Sigmoid colon (tissue), 7 donors: ENCODE results near the gene MED20. TPM values are rescaled to one million over a fixed set of nuclear protein-coding genes. Genes with fewer than 3 reads are reported as not detected.
A peak's percentile ranks its signal among the peaks of the same experiment; 100 is the strongest.

Source experiments
- DNase-seq: peaks from one replicate; pipeline ENCODE4 v3.0.0-alpha.2; 2019
- H3K27ac ChIP-seq, 4 donors: fragments of 200-600 bp; sonication (generic); one replicate each; pipeline ENCODE4 v1.5.1; 2016 to 2019; ENCODE audit warnings: mild to moderate bottlenecking in 1 of 4
- H3K27me3 ChIP-seq, 3 donors: fragments of 200-600 bp; sonication (generic); one replicate each; pipeline ENCODE4 v1.5.1; 2019; ENCODE audit warnings: mild to moderate bottlenecking in 1 of 3
- H3K36me3 ChIP-seq, 4 donors: fragments of 200-600 bp; sonication (generic); one replicate each; pipeline ENCODE4 v1.5.1; 2016 to 2019
- H3K4me1 ChIP-seq, 4 donors: fragments of 200-600 bp; sonication (generic); one replicate each; pipeline ENCODE4 v1.5.1; 2017 to 2019
- H3K4me3 ChIP-seq, 4 donors: fragments of 200-600 bp; sonication (generic); one replicate each; pipeline ENCODE4 v1.5.1; 2017 to 2019; ENCODE audit warnings: mild to moderate bottlenecking in 2 of 4, moderate library complexity in 1 of 4
- H3K9me3 ChIP-seq, 4 donors: fragments of 200-600 bp in 3 of 4; sonication (generic) in 3 of 4; one replicate each; pipeline versions ENCODE4 v1.5.1 to v1.6.1; 2013 to 2019
- CTCF ChIP-seq, 4 experiments: fragments of 450-650 bp in 3 of 4; fragments of 200-600 bp in 1 of 4; IDR thresholded peaks; one replicate each; pipeline ENCODE4 v1.5.1; 2016 to 2019; ENCODE audit warnings: antibody characterized with exemption in 4 of 4, mild to moderate bottlenecking in 3 of 4, moderate library complexity in 2 of 4
- EP300 ChIP-seq, 4 donors: sonication (generic); formaldehyde crosslinking; IDR thresholded peaks; one replicate each; pipeline ENCODE4 v1.6.1; 2017; ENCODE audit warnings: antibody characterized with exemption in 4 of 4
- POLR2A ChIP-seq, 2 donors: fragments of 450-650 bp; IDR thresholded peaks; one replicate each; pipeline ENCODE4 v1.6.1; 2016; ENCODE audit warnings: antibody characterized with exemption in 2 of 2, mild to moderate bottlenecking in 2 of 2, moderate library complexity in 2 of 2
- POLR2AphosphoS5 ChIP-seq, 4 donors: sonication (generic); formaldehyde crosslinking; IDR thresholded peaks; one replicate each; pipeline ENCODE4 v1.6.1; 2017; ENCODE audit warnings: antibody characterized with exemption in 4 of 4
- WGBS, 2 donors: extraction: QIAGEN DNeasy Blood & Tissue Kit; methylation state at CpG; one replicate each; pipeline ENCODE4 v1.1.7; 2013; 5-methylcytosine and 5-hydroxymethylcytosine counted together
- intact Hi-C: fragments of 100-400 bp; cut with DNase I; formaldehyde crosslinking; loops from one replicate; pipeline ENCODE4 v1.15.1; 2023
- polyA plus RNA-seq, 3 donors: library from polyadenylated mRNA; stranded (reverse); fragments of 200-250 nt; gene quantifications; one replicate each; pipeline ENCODE4 v1.2.3, GENCODE V29; 2013
- total RNA-seq, 4 donors: library from RNA; depleted of rRNA; stranded (reverse); fragments of >200 nt; gene quantifications; one replicate each; pipeline ENCODE4 v1.1.0, GENCODE V29; 2016
- donor health status: healthy with polysubstance abuse.
- donor health status: Bipolar disorder and iron deficiency.
- donor health status: healthy.

MED20 gene
- total and polyA plus RNA-seq, 7 donors = 7.8 to 15.5 (median 13.6) TPM

DNA sequence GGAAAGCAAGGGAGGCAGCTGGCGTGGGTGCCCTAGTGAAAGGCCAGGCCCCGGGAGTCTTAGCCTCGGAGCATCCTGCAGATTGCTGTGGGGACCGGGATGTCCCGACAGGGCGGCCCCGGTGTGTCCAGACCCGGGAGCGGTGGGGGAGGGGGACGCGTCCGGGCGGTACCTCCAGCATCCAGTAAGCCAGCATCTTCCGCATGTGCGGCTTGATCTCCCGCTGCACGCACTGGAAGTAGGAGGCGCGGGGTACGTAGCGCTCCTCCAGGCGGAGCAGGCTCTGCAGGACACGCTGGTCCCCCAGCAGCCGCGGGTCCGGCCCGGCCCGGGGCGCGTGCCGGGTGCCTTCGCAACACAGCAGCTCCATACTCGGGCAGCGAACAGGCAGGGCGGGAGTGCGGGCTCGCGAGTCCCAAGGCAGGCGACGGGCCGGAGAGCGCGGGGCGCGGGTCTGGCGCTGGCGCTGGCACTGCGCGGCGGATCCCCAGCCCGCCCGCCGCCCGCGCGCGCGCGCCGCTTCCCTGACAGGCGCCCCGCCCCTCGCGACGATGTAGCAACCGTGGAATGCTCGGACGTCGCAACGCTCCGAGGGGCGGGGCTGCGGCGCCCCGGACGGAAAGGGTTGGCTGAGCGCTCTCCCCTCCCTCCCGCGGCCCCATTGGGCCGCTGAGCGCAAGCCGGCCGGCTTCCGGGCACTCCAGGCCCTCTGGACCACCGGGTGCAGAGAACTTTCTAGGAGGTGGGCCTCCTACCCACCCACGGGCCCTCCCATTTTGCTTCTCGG is 20.5 kb upstream of the MED20 start, which contains the start of gene CCND3:
CCND3 (minus strand) TSS at position 529 of the 787 bp plus-strand sequence; CDS start at position 370, 159 bp downstream.
- peak within 1 kb of the TSS; percentile 56 to 82 (median 66) for H3K4me3 ChIP-seq
- 0% methylated on average over 87 of the region's 87 CpGs for WGBS, 2 donors
- intact Hi-C loops = loop anchor here (2.0 to 5.0 kb wide), 4 partner anchors 47 to 159 kb away; partner anchors contain the start of genes PRICKLE4 and USP49
- peak in 2 of 4 donors; percentile 33 to 61 for TF ChIP-seq POLR2AphosphoS5 (IDR thresholded peaks at IDR 0.05)
- no peak for TF ChIP-seq POLR2A (IDR thresholded peaks at IDR 0.05)
- TF ChIP-seq CTCF (IDR thresholded peaks at IDR 0.05) = no peak
- no peak for TF ChIP-seq EP300 (IDR thresholded peaks at IDR 0.05)
- H3K36me3 ChIP-seq = no peaks in the 10 kb centered on the region
- no peaks in the 10 kb centered on the region for H3K9me3 ChIP-seq
- DNase-seq = peak; percentile 94
- H3K4me1 ChIP-seq = peaks cover 0 to 53% (median 48%) of the 10 kb centered on the region in 4 donors
- H3K27me3 ChIP-seq = no peaks in the 10 kb centered on the region
- peak within 1 kb of the TSS; percentile 86 to 94 (median 89) for H3K27ac ChIP-seq

GRCh38 chr6:41940759-41941279 is 19.9 kb upstream of the MED20 start:
- 0 to 1% methylated on average over 38 of the region's 38 CpGs for WGBS, 2 donors
- DNase-seq = peak; percentile 75
- peak overlapping the region; percentile 56 to 82 (median 66) for H3K4me3 ChIP-seq
- peaks cover 0 to 57% (median 51%) of the 10 kb centered on the region in 4 donors for H3K4me1 ChIP-seq
- H3K9me3 ChIP-seq = no peaks in the 10 kb centered on the region
- H3K36me3 ChIP-seq = peaks cover 0 to 4% (median 2%) of the 10 kb centered on the region in 4 donors
- intact Hi-C loops = loop anchor here (2.0 to 5.0 kb wide), 4 partner anchors 46 to 159 kb away; partner anchors contain the start of genes PRICKLE4 and USP49
- no peaks in the 10 kb centered on the region for H3K27me3 ChIP-seq
- peak overlapping the region; percentile 86 to 94 (median 89) for H3K27ac ChIP-seq
- TF ChIP-seq EP300 (IDR thresholded peaks at IDR 0.05) (no peak), CTCF (IDR thresholded peaks at IDR 0.05) (no peak), POLR2AphosphoS5 (IDR thresholded peaks at IDR 0.05) (peak in 1 of 4 donors; percentile 9), POLR2A (IDR thresholded peaks at IDR 0.05) (no peak)

DNA sequence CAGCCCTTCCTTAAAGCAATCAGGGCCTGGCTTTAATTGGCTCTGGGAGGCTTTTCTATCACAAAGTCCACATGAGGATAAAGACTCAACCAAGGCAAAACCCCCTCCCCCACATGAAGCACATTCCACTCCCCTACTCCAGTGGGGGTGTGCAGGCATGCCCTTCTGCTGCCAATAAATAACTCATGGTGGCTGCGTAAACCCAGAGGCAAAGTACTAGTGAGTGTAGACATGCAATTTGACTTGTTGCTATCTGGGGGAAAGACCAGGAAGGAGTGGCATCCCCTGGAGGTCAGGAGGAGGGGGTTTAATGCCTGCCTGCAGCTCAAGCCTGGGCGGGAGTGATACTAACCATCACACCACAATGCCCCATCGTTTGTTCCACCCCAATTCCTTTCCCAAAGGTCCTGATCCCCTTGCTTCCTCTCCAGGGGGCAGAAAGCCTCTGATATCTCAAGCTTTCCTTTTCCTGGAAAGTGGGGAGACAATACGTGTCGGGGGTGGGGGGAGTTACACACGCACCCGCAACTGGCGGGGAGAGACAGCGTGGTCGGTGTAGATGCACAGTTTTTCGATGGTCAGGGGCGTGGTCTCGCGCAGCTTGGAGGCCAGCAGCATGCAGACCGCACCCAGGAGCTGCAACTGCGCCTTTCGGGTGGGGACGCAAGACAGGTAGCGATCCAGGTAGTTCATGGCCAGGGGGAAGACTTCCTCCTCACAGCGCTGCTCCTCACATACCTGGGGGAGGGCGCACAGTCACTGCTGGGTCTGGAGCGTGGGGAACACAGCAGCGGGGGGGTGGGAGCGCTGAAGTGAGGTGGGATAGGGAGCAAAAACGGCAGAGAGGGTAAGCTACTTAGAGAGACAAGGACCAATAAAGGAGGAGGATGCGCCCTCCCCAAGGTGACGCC is 19.2 kb upstream of the MED20 start:
- H3K27me3 ChIP-seq = no peaks in the 10 kb centered on the region
- no peak for TF ChIP-seq POLR2AphosphoS5 (IDR thresholded peaks at IDR 0.05)
- no peak for TF ChIP-seq POLR2A (IDR thresholded peaks at IDR 0.05)
- no peak for TF ChIP-seq EP300 (IDR thresholded peaks at IDR 0.05)
- TF ChIP-seq CTCF (IDR thresholded peaks at IDR 0.05) = no peak
- intact Hi-C loops = loop anchor here (2.0 to 5.0 kb wide), 4 partner anchors 45 to 158 kb away; partner anchors contain the start of genes PRICKLE4 and USP49
- H3K4me3 ChIP-seq = peak overlapping the region; percentile 56 to 82 (median 66)
- 3 to 8% methylated on average over 27 of the region's 27 CpGs for WGBS, 2 donors
- no peaks in the 10 kb centered on the region for H3K9me3 ChIP-seq
- H3K36me3 ChIP-seq = peaks cover 4 to 10% (median 9%) of the 10 kb centered on the region in 4 donors
- peak overlapping the region; percentile 86 to 94 (median 89) for H3K27ac ChIP-seq
- peak; percentile 70 for DNase-seq
- peaks cover 0 to 61% (median 51%) of the 10 kb centered on the region in 4 donors for H3K4me1 ChIP-seq

DNA sequence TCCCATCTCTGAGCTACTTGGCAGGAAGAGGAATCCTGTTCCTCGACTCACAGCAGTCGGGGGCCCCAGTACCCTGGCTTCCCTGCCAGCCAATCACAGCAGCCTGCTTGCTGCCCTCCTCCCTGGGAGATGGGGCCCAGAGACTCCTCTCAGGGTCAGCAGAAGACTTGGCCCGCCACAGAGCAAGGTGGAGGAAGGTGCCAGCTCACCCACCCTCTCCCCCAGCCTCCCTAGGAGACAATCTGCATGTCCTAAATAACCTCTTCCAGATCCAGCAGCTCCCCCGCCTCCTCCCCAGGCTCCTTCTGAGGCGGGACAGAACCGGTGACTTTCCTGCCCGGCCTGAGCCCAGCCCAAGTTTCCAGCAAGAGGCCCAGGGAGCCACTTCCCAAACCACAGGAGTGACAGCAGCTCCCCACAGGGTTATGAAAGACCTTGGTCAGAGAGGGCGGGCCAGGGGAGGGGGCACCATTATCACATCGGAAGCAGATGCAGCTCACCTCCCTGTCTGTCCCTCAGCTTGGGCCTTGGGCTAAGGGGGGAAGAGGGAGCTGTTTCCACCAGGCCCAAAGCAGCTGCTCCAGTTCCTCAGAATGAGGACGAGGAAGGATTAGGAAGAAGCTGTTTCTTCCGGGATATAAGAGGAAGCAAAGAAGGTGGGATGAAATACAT is 18.4 kb upstream of the MED20 start:
- WGBS, 2 donors = 25 to 58% methylated on average over 11 of the region's 11 CpGs

More for the DNA sequence above, 18.4 kb upstream of the MED20 start:
- TF ChIP-seq POLR2A (IDR thresholded peaks at IDR 0.05) = no peak
- TF ChIP-seq EP300 (IDR thresholded peaks at IDR 0.05) = no peak
- no peak for TF ChIP-seq POLR2AphosphoS5 (IDR thresholded peaks at IDR 0.05)
- no peak for TF ChIP-seq CTCF (IDR thresholded peaks at IDR 0.05)
- H3K27ac ChIP-seq = peak overlapping the region; percentile 86 to 94 (median 89)
- peak overlapping the region in 1 of 4 donors; percentile 66 for H3K4me3 ChIP-seq
- peaks cover 0 to 61% (median 51%) of the 10 kb centered on the region in 4 donors for H3K4me1 ChIP-seq
- H3K27me3 ChIP-seq = no peaks in the 10 kb centered on the region
- peaks cover 4 to 18% (median 17%) of the 10 kb centered on the region in 4 donors for H3K36me3 ChIP-seq
- no peaks in the 10 kb centered on the region for H3K9me3 ChIP-seq
- peak; percentile 71 for DNase-seq
- intact Hi-C loops = no loop called here
